DOHH2 (cell line): ENCODE measurements around the gene TNRC6A.

ENCODE experiments used
- CTCF ChIP-seq: fragments of 200-600 bp; sonication (generic); IDR thresholded peaks from one replicate; pipeline ENCODE4 v1.5.1; 2014; ENCODE audit warnings: antibody characterized with exemption, mild to moderate bottlenecking, low read depth, low read length; ENCODE audit not compliant: poor library complexity, severe bottlenecking
- EZH2phosphoT487 ChIP-seq: fragments of 200-600 bp; sonication (generic); IDR thresholded peaks from 2 replicates; pipeline ENCODE4 v1.6.1; 2017; ENCODE audit warnings: borderline replicate concordance, mild to moderate bottlenecking, antibody characterized with exemption, low read length, moderate library complexity, mixed read lengths

- TF ChIP-seq EZH2phosphoT487 (no peak), CTCF (no peak)
Observed at GRCh38 chr16:24781256-24781655, 51.8 kb downstream of the TNRC6A start.
